Panc1 (cell line): ENCODE results near the gene SOX5.

Source experiments
- POLR2AphosphoS5 ChIP-seq: IDR thresholded peaks from 2 replicates; pipeline ENCODE4 v1.6.1; 2012; ENCODE audit warnings: mild to moderate bottlenecking, low read depth, low read length, moderate library complexity
- SIN3A ChIP-seq: IDR thresholded peaks from 2 replicates; pipeline ENCODE4 v1.6.1; 2012; ENCODE audit warnings: low read depth, mild to moderate bottlenecking, low read length, moderate library complexity, borderline replicate concordance; ENCODE audit not compliant: insufficient read depth
- TF ChIP-seq, protein P1 (sequence below): fragments of 450-650 bp; IDR thresholded peaks from 2 replicates; pipeline ENCODE4 v1.5.1; 2017; ENCODE audit warnings: mild to moderate bottlenecking
- TF ChIP-seq, protein P2 (sequence below), 2 experiments: IDR thresholded peaks; 2 replicates each; pipeline ENCODE4 v1.6.1; 2011 to 2012; ENCODE audit warnings: low read depth in 2 of 2, control low read depth in 1 of 2, low read length in 1 of 2, mild to moderate bottlenecking in 1 of 2, moderate library complexity in 1 of 2; ENCODE audit not compliant: insufficient read depth in 1 of 2

DNA sequence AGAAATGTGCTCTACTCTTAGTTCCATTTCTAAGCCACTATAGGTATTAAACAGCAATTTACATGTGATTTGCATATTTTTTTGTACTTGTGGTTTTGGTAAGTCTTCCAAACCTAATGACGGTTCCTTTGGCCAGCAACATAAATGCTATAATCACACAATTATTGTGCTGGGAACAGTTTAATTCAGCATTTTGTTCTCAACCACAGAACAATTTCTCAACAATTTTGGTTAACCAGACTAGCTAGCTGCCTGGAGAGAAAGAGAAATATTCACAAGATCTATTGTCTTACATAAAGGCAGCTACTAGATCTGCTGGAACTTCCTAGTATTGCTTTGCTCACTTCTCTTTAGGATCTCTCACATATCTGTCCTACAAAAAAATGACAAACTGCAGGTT lies 265.3 kb downstream of the SOX5 start:
- TF ChIP-seq, protein P1, sequence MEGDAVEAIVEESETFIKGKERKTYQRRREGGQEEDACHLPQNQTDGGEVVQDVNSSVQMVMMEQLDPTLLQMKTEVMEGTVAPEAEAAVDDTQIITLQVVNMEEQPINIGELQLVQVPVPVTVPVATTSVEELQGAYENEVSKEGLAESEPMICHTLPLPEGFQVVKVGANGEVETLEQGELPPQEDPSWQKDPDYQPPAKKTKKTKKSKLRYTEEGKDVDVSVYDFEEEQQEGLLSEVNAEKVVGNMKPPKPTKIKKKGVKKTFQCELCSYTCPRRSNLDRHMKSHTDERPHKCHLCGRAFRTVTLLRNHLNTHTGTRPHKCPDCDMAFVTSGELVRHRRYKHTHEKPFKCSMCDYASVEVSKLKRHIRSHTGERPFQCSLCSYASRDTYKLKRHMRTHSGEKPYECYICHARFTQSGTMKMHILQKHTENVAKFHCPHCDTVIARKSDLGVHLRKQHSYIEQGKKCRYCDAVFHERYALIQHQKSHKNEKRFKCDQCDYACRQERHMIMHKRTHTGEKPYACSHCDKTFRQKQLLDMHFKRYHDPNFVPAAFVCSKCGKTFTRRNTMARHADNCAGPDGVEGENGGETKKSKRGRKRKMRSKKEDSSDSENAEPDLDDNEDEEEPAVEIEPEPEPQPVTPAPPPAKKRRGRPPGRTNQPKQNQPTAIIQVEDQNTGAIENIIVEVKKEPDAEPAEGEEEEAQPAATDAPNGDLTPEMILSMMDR = no peak
- TF ChIP-seq, protein P2, sequence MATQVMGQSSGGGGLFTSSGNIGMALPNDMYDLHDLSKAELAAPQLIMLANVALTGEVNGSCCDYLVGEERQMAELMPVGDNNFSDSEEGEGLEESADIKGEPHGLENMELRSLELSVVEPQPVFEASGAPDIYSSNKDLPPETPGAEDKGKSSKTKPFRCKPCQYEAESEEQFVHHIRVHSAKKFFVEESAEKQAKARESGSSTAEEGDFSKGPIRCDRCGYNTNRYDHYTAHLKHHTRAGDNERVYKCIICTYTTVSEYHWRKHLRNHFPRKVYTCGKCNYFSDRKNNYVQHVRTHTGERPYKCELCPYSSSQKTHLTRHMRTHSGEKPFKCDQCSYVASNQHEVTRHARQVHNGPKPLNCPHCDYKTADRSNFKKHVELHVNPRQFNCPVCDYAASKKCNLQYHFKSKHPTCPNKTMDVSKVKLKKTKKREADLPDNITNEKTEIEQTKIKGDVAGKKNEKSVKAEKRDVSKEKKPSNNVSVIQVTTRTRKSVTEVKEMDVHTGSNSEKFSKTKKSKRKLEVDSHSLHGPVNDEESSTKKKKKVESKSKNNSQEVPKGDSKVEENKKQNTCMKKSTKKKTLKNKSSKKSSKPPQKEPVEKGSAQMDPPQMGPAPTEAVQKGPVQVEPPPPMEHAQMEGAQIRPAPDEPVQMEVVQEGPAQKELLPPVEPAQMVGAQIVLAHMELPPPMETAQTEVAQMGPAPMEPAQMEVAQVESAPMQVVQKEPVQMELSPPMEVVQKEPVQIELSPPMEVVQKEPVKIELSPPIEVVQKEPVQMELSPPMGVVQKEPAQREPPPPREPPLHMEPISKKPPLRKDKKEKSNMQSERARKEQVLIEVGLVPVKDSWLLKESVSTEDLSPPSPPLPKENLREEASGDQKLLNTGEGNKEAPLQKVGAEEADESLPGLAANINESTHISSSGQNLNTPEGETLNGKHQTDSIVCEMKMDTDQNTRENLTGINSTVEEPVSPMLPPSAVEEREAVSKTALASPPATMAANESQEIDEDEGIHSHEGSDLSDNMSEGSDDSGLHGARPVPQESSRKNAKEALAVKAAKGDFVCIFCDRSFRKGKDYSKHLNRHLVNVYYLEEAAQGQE (IDR thresholded peaks at IDR 0.05; ENCODE audit: insufficient read depth in 1 of 2, low read depth in 2 of 2, low read length in 1 of 2) = no peak
- TF ChIP-seq POLR2AphosphoS5 = no peak
- TF ChIP-seq SIN3A = no peak
